Kidney capillary endothelial cell (primary cell): Measurements from ENCODE around the gene VPS26C.

Source experiments
- DNase-seq: peaks from one replicate; pipeline ENCODE4 v3.0.0-alpha.2; 2018; ENCODE audit warnings: low spot score

VPS26C gene

GRCh38 chr21:37264808-37265207 is 2.3 kb downstream of the VPS26C start:
- no peak for DNase-seq

- DNase-seq, result no peak
Observed at GRCh38 chr21:37263827-37264600, 3.1 kb downstream of the VPS26C start.

DNA sequence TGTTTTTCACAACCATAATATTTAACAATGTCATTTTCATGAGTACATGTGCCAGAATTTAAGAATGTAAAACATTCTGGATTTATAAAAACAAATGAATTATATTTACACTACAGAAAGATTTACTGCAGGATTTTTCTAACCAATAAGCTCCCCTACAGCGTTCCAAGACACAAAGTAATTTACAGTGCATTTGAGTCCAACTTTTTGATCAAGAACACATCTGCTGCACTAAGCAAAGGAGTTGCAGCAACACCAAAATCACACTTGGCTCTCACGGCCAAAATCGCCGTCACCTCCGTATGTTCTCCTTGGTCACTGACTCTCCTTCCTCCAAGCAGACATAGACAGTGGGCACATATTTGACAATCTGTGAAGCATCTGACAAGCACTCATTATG is 7.7 kb downstream of the VPS26C start:
- no peak for DNase-seq

- peak; percentile 48 for DNase-seq
Observed at GRCh38 chr21:37257967-37258877, 8.9 kb downstream of the VPS26C start.

DNA sequence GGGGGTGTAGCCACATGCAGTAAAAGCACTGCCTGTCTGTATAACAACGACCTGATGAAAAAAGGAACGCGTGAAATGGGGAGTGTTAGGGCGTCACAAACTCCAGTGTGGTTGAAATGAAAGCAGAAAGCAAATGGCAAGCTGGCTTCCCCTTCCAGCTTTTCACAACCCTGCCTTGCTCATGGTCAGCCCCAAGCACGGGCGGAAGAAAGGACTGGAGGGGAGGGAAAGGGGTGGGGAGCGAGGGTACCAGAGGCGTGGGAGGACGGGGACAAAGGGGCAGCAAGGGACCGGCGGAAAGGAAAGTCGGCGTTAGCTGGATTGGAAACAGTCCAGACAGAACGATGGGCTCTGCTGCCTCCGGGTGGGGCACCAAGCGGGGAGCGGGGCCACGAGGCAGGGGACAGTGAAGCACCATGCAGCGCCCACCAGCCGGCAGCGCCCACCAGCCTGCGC is 9.6 kb downstream of the VPS26C start:
- DNase-seq, result no peak

- DNase-seq, result no peak
Observed at GRCh38 chr21:37253991-37254390, 13.1 kb downstream of the VPS26C start.

DNA sequence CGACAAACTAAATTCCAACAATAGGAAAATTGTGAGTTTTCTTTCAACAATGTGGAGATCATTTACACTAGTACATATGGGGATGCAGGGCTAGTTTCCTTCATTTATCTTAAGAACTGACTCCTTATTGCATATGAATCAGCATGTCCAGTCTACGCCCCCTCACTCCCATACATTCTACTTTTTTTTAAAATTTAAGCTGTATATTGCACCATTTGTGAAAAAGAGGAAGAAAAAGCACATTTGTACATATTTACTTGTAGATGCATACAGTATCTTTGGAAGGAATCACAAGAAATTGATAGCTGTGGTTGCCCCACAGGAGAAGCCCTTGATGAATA is 15.9 kb downstream of the VPS26C start:
- DNase-seq, result no peak

GRCh38 chr21:37249112-37249904 is 17.8 kb downstream of the VPS26C start:
- no peak for DNase-seq

DNA sequence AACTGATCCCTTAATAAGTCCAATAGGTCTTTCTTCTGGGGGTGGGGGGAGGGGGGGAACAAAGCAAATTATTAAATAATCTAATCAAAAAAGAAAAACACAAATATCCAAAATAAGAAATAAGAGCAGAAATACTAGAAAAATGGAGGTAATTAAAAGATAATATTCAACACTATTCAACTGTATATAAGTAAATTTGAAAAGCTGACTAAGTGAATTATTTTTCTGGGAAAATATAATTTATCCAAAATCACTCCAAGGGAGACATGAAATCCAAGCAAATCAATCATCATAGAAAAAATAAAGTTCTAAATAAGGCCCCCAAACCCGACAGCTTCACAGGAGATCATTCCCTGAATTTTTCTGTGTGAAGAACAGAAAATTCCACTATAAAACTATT is 18.8 kb downstream of the VPS26C start:
- DNase-seq, result no peak

GRCh38 chr21:37245151-37245550 is 22.0 kb downstream of the VPS26C start:
- no peak for DNase-seq

GRCh38 chr21:37244501-37245095 is 22.5 kb downstream of the VPS26C start:
- DNase-seq, result no peak

- no peak for DNase-seq
Observed at GRCh38 chr21:37243961-37244360, 23.2 kb downstream of the VPS26C start.

- no peak for DNase-seq
Observed at GRCh38 chr21:37241426-37241825, 25.7 kb downstream of the VPS26C start.

- DNase-seq, result no peak
Observed at GRCh38 chr21:37240978-37241377, 26.2 kb downstream of the VPS26C start.

DNA sequence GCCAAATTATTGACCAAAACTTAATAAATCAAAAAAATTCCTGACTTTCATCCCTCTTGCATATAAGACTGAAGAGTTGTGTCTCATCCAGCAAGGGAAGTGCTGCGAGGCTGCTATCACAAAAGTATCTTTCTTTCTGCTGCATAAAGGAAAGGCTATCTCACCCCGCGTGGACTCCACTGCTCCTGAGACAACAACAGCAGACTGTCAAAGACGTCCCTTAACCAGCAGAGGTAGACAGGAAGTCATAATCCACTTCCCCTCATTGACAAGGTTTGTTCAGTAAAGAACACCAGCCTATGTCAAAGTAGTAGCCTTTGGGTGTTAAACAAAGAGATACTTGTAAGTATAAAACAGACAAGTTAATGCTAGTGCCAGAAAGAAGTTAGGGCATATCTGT is 29.4 kb downstream of the VPS26C start:
- peak; percentile 72 for DNase-seq

DNA sequence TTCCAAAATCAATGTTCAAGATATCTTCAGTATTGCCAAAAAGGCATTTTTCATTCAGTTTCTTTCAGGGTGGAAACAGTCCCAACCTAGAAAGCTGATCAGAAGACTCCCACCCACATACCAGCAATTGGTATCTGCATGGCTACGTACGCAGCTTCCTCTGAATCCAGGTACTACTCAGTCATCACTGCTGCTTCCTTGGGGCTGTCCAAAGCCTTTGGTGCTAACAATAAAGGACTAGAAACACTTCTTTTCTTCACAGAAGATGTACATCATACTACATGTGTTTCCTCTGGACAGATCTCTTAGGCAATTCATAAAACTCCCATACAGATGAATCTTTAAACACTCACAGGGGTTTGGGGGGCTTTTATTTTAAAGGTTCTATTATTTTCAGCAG is 29.8 kb downstream of the VPS26C start:
- no peak for DNase-seq

DNA sequence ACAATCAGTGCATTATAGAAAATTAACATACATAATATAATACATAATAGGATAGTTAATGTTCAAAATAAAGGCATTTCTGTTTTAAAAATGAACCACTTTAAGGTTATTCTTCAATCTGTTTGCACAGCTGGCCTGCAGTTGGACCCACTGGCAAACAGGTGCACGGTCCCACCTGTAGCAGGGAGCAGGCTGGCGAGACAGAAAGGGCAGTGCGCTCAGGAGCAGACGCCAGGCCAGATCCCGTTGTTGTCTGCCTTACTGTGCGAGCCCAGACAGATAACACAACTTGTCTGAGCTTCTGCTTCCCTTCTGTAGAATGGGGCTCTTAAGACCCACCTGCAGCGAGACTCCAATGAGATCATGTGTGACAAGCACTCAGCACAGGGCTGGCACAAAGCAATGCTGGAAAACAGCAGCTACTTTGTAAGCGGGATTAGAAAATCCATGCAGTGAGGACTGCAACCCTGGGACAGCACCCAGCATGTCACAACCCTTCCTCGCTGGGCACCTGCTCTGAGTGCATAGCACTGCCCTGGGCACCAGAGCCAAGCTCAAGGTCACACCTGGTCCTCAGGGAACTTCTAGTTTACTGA is 33.5 kb downstream of the VPS26C start:
- DNase-seq, result no peak

- no peak for DNase-seq
Observed at GRCh38 chr21:37232274-37233018, 34.7 kb downstream of the VPS26C start.

- no peak for DNase-seq
Observed at GRCh38 chr21:37231671-37232070, 35.5 kb downstream of the VPS26C start.

GRCh38 chr21:37231249-37231645 is 35.9 kb downstream of the VPS26C start:
- DNase-seq, result no peak
